Brain microvascular endothelial cell (primary cell): Measurements from ENCODE around the gene GTF2F1.
"Not testable (repeated sequence)": the region's sequence is repeated elsewhere in the genome, so short reads cannot be mapped to it uniquely, and the experiment has no call there.

Source experiments
- DNase-seq: peaks from one replicate; pipeline ENCODE4 v3.0.0-alpha.2; 2020
- H3K27ac ChIP-seq: fragments of 250-450 bp; sonication (Bioruptor Pico); 2 replicates; pipeline ENCODE4 v1.5.1; 2020; ENCODE audit warnings: mild to moderate bottlenecking, moderate library complexity
- H3K27me3 ChIP-seq: fragments of 250-450 bp; sonication (Bioruptor Pico); replicated peaks from 2 replicates; pipeline ENCODE4 v1.5.1; 2020; ENCODE audit warnings: mild to moderate bottlenecking
- H3K36me3 ChIP-seq: fragments of 250-450 bp; sonication (Bioruptor Pico); replicated peaks from 2 replicates; pipeline ENCODE4 v1.5.1; 2020; ENCODE audit warnings: mild to moderate bottlenecking
- H3K4me3 ChIP-seq: 2 replicates; pipeline ENCODE4 v1.5.1; 2011; ENCODE audit warnings: low read depth, mild to moderate bottlenecking, control low read depth, low read length, moderate library complexity
- CTCF ChIP-seq: IDR thresholded peaks from 2 replicates; pipeline ENCODE4 v1.5.1; 2011; ENCODE audit warnings: low read depth, mild to moderate bottlenecking, moderate library complexity, low read length, control low read depth, inconsistent platforms; ENCODE audit errors: missing control alignments
- in situ Hi-C: cut with HindIII; loops from 2 replicates; pipeline ENCODE4 v1.10.0; 2017; ENCODE audit warnings: low sequenced_read_pairs, low pct_ligation_motif_present

Gene GTF2F1

GRCh38 chr19:6373813-6374108, 19.2 kb downstream of the GTF2F1 start:
- Histone ChIP-seq H3K4me3 (peak overlapping the region; percentile 58), H3K36me3 (peaks cover 6% of the 10 kb centered on the region), H3K27me3 (no peaks in the 10 kb centered on the region), H3K27ac (peak overlapping the region; percentile 34)
- DNase-seq: no peak
- no peak for TF ChIP-seq CTCF
- in situ Hi-C loops: no loop called here

GRCh38 chr19:6373096-6373812, 19.7 kb downstream of the GTF2F1 start:
- H3K27me3 ChIP-seq: no peaks in the 10 kb centered on the region
- DNase-seq: peak; percentile 98
- peak overlapping the region; percentile 97 for H3K27ac ChIP-seq
- H3K4me3 ChIP-seq: peak overlapping the region; percentile 79
- TF ChIP-seq CTCF: no peak
- peaks cover 6% of the 10 kb centered on the region for H3K36me3 ChIP-seq
- in situ Hi-C loops: no loop called here

- Histone ChIP-seq H3K36me3 (peaks cover 6% of the 10 kb centered on the region), H3K4me3 (peak within 1 kb of the TSS; percentile 79), H3K27me3 (no peaks in the 10 kb centered on the region), H3K27ac (peak within 1 kb of the TSS; percentile 97)
- in situ Hi-C loops: no loop called here
- DNase-seq: peak; percentile 100
- peak; percentile 1 for TF ChIP-seq CTCF
Observed at GRCh38 chr19:6372594-6373095, 20.3 kb downstream of the GTF2F1 start, which contains the start of gene ALKBH7. Gene ALKBH7 (plus strand): TSS chr19:6372794. CDS start chr19:6372821, 27 bp downstream.

DNA sequence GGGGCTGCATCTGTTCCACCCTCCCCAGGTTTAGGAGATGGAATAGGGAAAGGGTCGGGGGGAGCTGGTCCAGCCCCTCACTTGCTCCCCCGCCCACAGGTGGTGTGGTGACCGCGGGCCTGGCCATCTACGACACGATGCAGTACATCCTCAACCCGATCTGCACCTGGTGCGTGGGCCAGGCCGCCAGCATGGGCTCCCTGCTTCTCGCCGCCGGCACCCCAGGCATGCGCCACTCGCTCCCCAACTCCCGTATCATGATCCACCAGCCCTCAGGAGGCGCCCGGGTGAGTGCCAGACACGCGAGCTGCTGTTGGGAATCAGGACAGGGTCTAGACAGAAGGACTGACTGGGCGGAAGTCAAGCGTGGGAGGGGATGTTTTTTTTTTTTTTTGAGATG, 28.6 kb downstream of the GTF2F1 start:
- in situ Hi-C loops: no loop called here
- no peak overlapping the region for H3K27ac ChIP-seq
- DNase-seq: no peak
- no peak for TF ChIP-seq CTCF
- no peak overlapping the region for H3K4me3 ChIP-seq
- H3K27me3 ChIP-seq: no peaks in the 10 kb centered on the region
- peaks cover 26% of the 10 kb centered on the region for H3K36me3 ChIP-seq

DNA sequence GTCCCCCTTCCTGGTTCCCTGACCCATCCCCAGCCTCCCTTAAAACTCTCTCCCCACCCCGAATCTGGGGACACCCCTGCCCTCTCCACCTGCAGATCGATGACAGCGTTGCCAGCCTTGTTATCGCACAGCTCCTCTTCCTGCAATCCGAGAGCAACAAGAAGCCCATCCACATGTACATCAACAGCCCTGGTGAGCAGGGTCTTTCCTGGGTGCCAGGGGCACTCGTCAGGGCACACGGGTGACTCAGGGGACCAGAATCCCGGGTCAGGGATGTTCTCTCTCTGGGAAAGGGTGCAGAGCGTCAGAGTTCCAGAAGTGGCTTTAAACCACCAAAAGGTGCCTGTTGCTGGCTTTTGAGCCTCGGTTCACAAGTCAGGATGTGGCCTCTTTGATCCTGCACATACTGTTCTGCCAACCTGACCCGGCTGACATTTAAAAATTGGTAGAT, 30.6 kb downstream of the GTF2F1 start:
- TF ChIP-seq CTCF: no peak
- Histone ChIP-seq H3K27ac (no peak overlapping the region), H3K36me3 (peaks cover 19% of the 10 kb centered on the region), H3K4me3 (peak overlapping the region; percentile 76), H3K27me3 (no peaks in the 10 kb centered on the region)
- in situ Hi-C loops: no loop called here
- no peak for DNase-seq

GRCh38 chr19:6362027-6362350, 31.0 kb downstream of the GTF2F1 start:
- H3K36me3 ChIP-seq: peaks cover 17% of the 10 kb centered on the region
- peak overlapping the region; percentile 69 for H3K27ac ChIP-seq
- in situ Hi-C loops: no loop called here
- no peak for DNase-seq
- H3K27me3 ChIP-seq: no peaks in the 10 kb centered on the region
- peak overlapping the region; percentile 76 for H3K4me3 ChIP-seq
- no peak for TF ChIP-seq CTCF

DNA sequence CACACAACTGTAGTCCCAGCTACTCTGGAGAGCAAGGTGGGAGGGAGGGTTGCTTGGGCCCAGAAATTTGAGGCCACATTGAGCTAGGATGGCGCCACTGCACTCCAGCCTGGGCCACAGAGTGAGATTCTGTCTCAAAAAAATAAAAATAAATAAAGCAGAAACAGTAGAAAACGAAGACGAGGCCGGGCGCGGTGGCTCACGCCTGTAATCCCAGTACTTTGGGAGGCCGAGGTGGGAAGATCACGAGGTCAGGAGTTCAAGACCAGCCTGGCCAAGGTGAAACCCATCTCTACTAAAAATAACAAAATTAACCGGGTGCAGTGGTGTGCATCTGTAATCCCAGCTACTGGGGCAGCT, 32.1 kb downstream of the GTF2F1 start:
- H3K27ac ChIP-seq, DNase-seq, H3K36me3 ChIP-seq, H3K27me3 ChIP-seq, in situ Hi-C loops: not testable (repeated sequence)
- H3K4me3 ChIP-seq: peak overlapping the region; percentile 76

DNA sequence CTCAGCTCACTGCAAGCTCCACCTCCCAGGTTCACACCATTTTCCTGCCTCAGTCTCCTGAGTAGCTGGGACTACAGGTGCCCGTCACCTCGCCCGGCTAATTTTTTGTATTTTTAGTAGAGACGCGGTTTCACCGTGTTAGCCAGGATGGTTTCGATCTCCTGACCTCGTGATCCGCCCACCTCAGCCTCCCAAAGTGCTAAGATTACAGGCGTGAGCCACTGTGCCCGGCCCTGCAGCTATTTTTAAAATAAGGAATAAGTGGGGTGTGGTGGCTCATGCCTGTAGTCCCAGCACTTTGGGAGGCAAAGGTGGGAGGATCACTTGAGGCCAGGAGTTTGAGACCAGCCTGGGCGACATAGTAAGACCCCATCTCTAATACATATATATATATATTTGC, 32.5 kb downstream of the GTF2F1 start:
- in situ Hi-C loops, H3K4me3 ChIP-seq, H3K27me3 ChIP-seq, DNase-seq, H3K27ac ChIP-seq, H3K36me3 ChIP-seq: not testable (repeated sequence)
